ENCODE data around the gene PTPRD.

GRCh38 chr9:8558176-8558575 is 2054.6 kb downstream of the PTPRD start:
- TF ChIP-seq EZH2 (IDR thresholded peaks at IDR 0.05) (no peak), POLR2AphosphoS5 (IDR thresholded peaks at IDR 0.05; ENCODE audit: borderline replicate concordance, low read depth, low read length) (no peak), FOXP2 (optimal IDR thresholded peaks at IDR 0.05; ENCODE audit: control extremely low read depth, extremely low read length, insufficient read depth) (no peak)
